H1 (cell line): Measurements from ENCODE around the gene RIPOR1. TPM values are rescaled to one million over a fixed set of nuclear protein-coding genes. Genes with fewer than 3 reads are reported as not detected.

ENCODE experiments used
- BRCA1 ChIP-seq: IDR thresholded peaks from 2 replicates; pipeline ENCODE4 v1.6.1; 2012; ENCODE audit warnings: low read depth, low read length, improper control_type of control experiment
- CHD7 ChIP-seq: fragments of 300-600 bp; sonication (generic); IDR thresholded peaks from 2 replicates; pipeline ENCODE4 v1.7.1; 2012; ENCODE audit warnings: low read length, moderate library complexity, mild to moderate bottlenecking, inconsistent platforms; ENCODE audit not compliant: insufficient replicate concordance
- CREB1 ChIP-seq: IDR thresholded peaks from 2 replicates; pipeline ENCODE4 v1.6.1; 2012; ENCODE audit warnings: inconsistent platforms
- GABPA ChIP-seq: IDR thresholded peaks from 2 replicates; pipeline ENCODE4 v1.6.1; 2011; ENCODE audit warnings: mild to moderate bottlenecking, low read length, moderate library complexity, borderline replicate concordance; ENCODE audit not compliant: insufficient read depth
- HDAC6 ChIP-seq: IDR thresholded peaks from one replicate; pipeline ENCODE4 v1.7.1; 2012; ENCODE audit warnings: low read depth, mild to moderate bottlenecking, inconsistent platforms, low read length, moderate library complexity
- MAX ChIP-seq: IDR thresholded peaks from 2 replicates; pipeline ENCODE4 v1.6.1; 2012; ENCODE audit warnings: inconsistent platforms
- RAD21 ChIP-seq, 2 experiments: IDR thresholded peaks in 1 of 2; conservative IDR thresholded peaks in 1 of 2; 2 replicates each; pipeline ENCODE4 v1.6.1; 2011; ENCODE audit warnings: low read depth in 2 of 2, low read length in 2 of 2, improper control_type of control experiment in 1 of 2, inconsistent platforms in 1 of 2, mild to moderate bottlenecking in 1 of 2, moderate library complexity in 1 of 2
- RBBP5 ChIP-seq: IDR thresholded peaks from 2 replicates; pipeline ENCODE4 v1.7.1; 2012; ENCODE audit warnings: low read depth, mild to moderate bottlenecking, inconsistent platforms, low read length, moderate library complexity, borderline replicate concordance
- SAP30 ChIP-seq: fragments of 300-600 bp; sonication (generic); IDR thresholded peaks from 2 replicates; pipeline ENCODE4 v1.7.1; 2012; ENCODE audit warnings: low read length, moderate library complexity, mild to moderate bottlenecking, inconsistent platforms; ENCODE audit not compliant: insufficient read depth, insufficient replicate concordance
- polyA plus RNA-seq, 7 experiments: library from polyadenylated mRNA; depleted of rRNA in 3 of 7; stranded (reverse) in 5 of 7; unstranded in 2 of 7; fragments of >200 nt in 5 of 7; fragments of 200-250 nt in 2 of 7; gene quantifications; 1 replicate in 5 of 7; 2 replicates in 1 of 7; 4 replicates in 1 of 7; pipeline versions ENCODE4 v1.2.1 to v1.2.3, GENCODE V29; 2011 to 2013; ENCODE audit warnings: missing spikeins in 2 of 7, mixed read lengths in 2 of 7
- total RNA-seq: library from RNA; stranded (reverse); fragmentation: NEBNext Ultra II Directional; extraction: Animal tissue kit (Norgen Biotek cat#: 25700); gene quantifications from 2 replicates; pipeline ENCODE4 v1.2.1, GENCODE V29; 2021

RIPOR1 gene
- total and polyA plus RNA-seq, 2 of the 8 experiments (the other 6 are each of a cell fraction or from before 2014, with no cell fraction given): 2.7 to 10.1 TPM

- no peak for TF ChIP-seq CHD7
- no peak for TF ChIP-seq GABPA
- no peak; the same call in 1 of the 2 replicates for TF ChIP-seq RBBP5
- peak; percentile 52; the same call in 1 of the 2 replicates for TF ChIP-seq MAX
- peak; percentile 96 for TF ChIP-seq CREB1
- no peak for TF ChIP-seq BRCA1
- TF ChIP-seq RAD21 (IDR thresholded peaks at IDR 0.05 in 1 of 2, conservative IDR thresholded peaks at IDR 0.05 in 1 of 2; ENCODE audit: low read depth in 2 of 2, low read length in 2 of 2): no peak
- no peak for TF ChIP-seq HDAC6
- TF ChIP-seq SAP30: no peak
Measured at GRCh38 chr16:67561824-67562525, 33.3 kb downstream of the RIPOR1 start (continued).
